Effector CD4-positive, alpha-beta T cell (primary cell): ENCODE results near the gene CDK14.
"Not testable (repeated sequence)": the region's sequence is repeated elsewhere in the genome, so short reads cannot be mapped to it uniquely, and the experiment has no call there.

Source experiments
- DNase-seq: peaks from one replicate; pipeline ENCODE4 v3.0.0-alpha.2; 2020

The CDK14 gene

DNA sequence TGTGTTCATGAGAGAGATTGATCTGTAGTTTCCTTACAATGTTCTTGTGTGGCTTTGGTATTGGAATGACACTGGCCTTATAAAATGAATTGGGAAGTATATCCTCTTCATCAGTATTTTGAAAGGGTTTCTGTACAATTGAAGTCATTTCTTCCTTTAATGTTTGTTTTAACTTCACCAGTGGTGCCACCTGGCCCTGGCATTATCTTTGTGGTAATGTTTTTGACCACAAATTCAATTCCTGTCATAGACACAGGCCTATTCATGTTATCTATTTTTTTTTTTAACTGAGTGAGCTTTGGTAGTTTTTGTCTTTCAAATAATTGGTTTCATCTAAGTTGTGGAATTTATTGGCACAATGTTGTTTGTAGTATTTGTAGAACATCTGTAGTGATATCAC, 127.7 kb downstream of the CDK14 start:
- no peak for DNase-seq

DNA sequence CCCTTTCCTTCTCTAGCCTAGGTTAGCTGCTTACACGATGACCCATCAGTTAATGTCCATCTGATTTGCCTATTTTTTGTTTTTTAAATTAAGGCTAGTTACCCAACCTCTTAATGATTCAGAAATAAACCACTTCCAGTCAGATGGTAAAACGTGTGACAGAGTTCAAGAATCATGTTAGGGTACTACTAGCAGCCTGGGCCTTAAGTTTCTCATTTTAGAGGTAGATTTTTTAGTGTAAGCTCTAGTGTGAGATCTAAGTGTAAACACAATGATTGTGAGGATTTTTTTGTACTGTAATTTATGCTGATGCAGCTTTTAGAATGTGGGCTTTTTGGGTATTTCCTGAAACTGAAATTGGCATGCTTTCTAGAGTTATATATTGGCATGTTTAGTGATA, 130.0 kb downstream of the CDK14 start:
- no peak for DNase-seq

DNA sequence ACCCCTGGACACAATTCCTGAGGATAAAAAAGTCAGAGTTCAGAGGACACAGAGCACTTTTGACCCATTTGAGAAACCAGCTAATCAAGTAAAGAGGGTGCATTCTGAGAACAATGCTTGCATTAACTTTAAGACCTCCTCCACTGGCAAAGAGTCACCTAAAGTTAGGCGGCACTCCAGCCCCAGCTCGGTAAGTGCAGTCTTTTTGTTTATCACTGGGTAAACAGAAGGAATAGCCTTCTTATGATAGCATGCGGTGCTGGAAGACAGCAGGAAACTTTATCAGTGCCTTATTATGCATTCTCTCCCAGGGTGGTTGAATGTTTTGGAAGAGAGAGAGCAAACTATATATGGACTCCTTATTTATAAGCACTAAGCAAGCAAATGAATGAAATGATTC, 130.5 kb downstream of the CDK14 start:
- no peak for DNase-seq

DNA sequence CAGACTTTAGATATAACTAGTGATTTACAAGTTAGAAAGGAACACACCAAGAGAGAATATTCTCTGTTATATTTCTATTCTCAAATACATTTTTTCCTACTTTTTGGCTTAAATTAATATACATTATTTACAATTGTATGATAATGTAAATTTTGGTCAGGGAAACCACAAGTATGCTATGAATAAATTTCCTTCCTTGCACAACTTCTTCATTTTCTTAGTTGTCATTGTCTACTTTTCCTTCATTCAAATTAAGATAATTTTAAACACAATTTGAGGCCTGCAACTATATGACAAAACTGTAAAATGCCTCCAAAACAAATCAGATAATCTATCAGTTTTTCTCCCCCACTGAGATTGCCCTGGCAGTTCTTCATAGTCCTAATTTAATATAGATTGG, 131.3 kb downstream of the CDK14 start:
- DNase-seq = no peak

DNA sequence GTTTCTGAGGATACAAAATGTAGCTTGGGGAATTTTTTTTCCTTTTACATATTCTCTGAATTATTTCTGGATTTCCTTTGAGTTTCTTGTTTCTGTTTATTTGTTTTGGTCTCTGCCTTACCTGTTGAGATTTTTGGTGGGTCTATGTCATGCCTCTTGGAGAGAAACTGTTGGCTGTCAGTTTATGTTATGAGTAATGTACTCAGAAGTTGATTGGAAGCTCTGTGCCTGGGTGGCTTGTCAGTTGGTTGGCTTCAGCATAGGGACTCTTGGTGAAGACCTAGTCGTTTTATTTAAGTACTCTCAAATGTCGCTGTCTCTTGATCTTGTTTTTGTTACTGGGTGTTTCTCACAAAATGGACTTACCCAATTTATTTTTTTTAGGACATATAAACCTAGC, 132.4 kb downstream of the CDK14 start:
- no peak for DNase-seq

DNA sequence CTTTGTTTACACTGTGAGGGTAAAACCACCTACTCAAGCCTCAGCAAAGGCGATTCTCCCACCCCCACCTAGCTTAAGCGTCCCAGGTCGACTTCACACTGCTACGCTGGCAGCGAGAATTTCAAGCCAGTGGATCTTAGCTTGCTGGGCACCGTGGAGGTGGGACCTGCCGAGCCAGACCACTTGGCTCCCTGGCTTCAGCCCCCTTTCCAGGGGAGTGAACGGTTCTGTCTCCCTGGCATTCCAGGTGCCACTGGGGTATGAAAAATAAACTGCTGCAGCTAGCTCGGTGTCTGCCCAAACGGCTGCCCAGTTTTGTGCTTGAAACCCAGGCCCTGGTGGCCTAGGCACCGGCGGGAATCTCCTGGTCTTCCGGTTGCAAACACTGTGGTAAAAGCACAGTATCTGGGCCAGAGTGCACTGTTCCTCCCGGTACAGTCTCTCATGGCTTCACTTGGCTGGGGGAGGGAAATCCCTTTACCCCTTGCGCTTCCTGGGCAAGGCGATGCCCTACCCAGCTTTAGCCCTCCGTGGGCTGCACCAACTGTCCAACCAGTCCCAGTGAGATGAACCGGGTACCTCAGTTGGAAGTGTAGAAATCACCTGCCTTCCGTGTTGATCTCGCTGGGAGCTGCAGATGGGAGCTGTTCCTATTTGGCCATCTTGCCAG, 139.6 kb downstream of the CDK14 start:
- not testable (repeated sequence) for DNase-seq

DNA sequence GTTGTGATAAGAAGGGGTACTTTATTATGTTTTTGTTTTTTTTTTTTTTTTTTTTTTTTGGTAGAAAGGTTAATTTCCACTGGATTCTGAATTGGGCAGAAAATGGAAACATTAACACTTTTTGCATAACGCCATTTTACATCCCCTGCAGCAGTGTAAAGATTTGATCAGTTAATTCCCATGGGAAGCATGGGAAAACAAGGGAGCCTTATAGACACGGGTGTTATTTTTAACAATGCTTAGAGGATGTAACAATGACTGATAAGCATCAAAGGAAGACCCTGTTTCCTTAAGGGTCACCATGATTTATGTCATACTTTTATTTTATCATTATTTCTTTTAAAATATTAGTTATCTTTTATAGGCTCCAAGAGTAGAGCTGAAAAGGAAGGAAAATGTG, 140.2 kb downstream of the CDK14 start:
- DNase-seq = no peak

DNA sequence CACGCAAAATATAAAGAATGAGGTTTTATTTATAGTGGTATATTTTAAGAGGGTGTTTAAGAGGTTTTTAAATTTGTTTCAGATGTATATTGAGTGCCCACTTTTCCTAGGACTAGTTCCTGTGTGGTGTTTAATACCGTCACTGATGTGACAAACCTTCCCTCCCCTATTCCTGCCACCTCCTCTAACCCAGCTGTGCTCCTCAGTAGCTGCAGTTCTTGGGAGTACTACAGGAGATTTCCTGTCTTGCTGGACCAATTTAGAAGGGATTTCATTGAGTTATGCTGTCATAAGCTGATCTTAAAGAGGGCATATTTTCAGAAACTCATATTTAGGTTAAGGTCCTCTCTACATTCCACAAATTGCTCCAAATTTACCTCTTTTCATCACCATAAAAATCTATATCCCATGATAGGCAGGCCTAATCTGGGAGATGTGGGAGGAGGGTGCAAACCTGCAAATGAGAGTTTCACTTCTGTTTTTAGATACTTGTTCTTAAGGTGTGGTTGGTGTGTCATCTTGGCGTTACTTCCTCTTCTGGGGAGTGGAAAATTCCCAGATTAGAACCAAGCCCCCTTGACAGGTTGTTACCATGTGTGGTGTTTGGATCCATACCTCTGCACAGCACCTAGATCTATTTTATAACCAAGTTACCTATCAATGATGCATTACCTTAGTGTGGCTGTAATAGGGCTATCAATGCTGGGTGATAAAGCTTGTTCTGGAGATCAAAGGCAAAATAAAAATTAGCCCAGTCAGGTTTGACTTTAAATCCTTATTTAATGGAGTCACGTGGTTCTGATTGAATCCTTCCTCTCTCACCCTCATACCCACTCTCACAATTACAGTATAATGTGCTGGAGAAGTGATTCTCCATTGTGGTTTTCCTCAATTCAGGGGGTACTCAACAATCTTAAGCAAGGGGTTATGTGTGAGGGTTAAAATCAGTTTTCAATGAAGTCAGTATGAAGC, 141.1 kb downstream of the CDK14 start:
- DNase-seq = no peak

DNA sequence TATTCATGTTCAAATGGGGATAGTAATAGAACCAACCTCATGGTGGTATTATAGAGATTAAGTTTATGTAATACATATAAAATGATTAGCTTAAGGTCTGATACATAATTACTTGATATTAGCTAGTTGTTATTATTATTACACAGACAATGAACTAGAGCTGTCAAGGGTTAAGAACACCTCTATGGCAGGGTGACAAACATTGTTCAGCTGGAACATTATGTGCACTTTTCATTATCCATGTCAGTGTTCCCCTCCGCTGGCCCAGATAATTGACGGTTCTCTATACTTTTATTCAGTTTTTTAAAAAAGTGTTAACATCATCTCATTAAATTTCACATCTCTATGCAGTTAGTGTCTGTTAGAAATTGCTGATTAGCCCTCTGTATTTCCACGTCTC, 142.1 kb downstream of the CDK14 start:
- DNase-seq = no peak

DNA sequence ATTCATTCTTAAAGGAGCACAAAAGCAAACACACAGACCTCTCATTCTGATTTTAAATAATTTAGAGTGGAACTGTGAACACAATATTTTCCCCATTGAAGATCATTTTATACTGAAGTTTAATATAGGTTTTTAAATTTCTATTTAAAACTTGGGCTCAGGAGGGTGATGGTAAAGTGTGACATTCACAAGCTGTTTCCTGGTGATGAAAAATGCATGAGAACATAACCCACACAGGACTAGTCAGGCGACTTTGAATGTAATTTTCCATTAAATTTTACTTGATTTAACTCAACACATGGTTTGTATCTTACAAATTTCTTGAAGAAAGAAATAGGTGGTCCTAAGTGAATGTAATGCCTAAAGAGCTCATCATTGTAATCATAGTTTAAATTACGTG, 143.6 kb downstream of the CDK14 start:
- no peak for DNase-seq

DNA sequence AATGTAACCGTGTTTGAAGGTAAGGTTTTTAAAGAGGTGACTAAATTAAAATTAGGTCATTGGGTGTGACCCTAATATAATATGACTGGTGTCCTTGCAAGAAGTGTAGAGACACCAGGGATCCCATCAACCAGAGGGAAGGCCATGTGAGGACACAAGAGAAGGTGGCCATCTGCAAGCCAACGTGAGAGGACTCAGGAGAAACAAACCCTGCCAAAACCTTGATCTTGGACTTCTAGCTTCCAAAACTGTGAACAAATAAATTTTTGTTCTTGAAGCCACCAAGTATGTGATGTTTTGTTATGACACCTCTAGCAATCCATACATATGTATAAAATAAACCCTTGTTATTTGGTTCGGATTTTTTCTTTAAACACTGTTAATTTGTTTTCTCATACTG, 144.3 kb downstream of the CDK14 start:
- DNase-seq = no peak

DNA sequence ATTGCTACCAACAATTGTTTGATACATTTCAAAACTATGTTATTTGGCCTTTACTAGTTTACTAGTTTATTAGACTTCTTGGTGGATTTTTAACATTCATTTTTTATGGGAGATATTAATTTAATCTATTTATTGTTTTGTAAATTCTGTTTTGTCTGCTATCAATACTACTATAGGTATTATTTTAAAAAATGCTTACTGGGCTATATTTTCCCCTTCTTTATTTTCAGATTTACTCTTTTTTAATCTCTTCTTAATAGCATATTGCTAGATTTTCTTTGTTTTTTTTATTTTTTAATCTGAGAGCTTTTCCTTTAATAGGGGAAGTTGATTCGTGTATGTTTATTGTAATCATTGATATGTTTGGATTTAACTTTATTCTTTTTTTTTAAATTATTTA, 147.5 kb downstream of the CDK14 start:
- DNase-seq = no peak

DNA sequence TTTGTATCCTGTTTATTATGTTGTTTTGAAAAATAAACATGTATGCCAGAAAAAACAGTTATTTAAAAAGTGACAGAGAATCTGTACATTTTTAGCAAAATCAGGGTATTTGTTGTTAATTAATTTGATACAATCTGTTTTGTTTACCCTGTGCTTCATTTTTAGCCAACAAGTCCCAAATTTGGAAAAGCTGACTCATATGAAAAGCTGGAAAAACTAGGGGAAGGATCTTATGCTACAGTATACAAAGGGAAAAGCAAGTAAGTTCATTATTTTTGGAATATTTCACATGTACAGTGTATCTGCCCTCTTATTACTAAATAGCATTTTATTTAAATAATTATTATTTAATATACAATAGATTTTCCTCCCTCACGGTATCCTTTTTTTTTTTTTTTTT, 151.4 kb downstream of the CDK14 start:
- no peak for DNase-seq

DNA sequence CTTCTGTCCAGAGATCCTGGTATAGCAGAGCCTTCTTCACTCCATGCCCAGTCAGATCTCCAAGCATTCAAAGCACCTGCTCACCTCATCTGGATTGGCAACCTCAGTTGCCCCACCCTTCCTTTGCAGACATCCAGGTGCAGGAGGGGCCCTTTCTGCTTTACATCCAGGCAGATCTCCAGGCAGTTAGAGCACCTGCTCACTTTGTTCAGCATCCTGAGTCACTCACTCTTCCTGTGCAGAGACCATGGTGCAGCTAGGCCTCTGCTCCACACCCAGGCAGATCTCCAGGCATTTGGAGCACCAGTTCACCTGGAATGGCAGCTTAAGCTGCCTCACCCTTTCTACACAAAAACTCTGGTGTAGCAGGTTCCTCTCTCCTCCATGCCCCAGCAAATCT, 153.1 kb downstream of the CDK14 start:
- DNase-seq = no peak

DNA sequence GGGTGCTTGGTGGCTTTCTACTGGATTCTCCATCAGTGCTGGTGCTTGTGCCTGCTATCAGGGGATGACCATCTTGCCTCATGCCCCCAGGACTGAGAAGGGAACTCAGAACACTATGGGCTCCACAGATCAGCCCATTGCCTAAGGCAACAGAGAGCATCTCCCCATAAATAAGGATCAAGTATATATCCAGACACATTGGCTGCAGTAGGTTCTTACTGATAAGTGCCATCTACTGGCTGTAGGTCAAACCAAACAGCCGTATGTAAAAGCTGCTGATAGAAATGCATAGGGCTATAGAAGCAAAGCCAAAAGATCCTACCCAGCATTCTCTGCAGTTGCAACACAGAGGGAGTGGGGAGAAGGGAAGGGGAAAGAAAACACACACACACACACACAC, 153.7 kb downstream of the CDK14 start:
- no peak for DNase-seq

DNA sequence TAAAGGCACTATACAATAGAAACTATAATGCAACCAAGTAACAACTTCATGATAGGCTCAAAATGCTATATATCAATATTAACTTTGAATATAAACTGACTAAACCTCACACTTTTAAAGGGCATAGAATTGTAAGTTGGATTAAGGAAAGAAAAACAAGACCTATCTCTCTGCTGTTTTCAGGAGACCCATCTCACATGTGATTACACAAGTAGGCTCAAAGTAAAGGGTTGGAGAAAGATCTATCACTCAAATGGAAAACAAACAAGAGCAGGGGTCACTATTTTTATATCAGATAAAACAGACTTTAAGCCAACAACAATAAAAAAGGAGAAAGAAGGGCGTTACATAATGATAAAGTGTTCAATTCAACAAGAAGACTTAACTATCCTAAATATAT, 155.5 kb downstream of the CDK14 start:
- no peak for DNase-seq

DNA sequence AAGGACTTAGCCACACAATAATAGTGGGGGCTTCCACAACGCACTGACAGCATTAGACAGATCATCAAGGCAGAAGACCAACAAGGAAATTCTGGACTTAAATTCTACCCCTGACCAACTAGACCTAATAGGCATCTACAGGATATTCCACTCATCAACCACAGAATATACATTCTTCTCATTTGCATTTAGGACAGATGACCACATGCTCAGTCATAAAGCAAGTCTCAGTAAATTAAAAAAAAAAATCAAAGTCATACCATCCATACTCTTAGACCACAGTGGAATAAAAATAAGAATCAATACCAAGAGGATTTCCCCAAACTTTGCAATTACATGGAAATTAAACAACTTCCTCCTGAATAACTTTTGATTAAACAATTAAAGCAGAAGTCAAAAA, 155.9 kb downstream of the CDK14 start:
- no peak for DNase-seq

DNA sequence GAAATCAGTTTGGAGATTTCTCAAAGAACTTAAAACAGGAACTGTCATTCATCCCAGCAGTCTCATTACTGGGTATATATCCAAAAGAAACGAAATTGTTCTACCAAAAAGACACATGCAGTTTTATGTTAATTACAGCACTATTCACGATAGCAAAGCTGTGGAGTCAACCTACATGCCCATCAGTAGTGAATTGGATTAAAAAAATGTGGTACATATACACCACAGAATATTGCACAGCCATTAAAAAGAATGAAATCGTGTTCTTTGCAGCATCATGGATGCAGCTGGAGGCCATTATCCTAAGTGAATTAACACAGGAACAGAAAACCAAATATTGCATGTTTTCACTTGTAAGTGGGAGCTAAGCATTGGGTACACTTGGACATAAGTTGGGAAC, 158.9 kb downstream of the CDK14 start:
- DNase-seq = no peak

DNA sequence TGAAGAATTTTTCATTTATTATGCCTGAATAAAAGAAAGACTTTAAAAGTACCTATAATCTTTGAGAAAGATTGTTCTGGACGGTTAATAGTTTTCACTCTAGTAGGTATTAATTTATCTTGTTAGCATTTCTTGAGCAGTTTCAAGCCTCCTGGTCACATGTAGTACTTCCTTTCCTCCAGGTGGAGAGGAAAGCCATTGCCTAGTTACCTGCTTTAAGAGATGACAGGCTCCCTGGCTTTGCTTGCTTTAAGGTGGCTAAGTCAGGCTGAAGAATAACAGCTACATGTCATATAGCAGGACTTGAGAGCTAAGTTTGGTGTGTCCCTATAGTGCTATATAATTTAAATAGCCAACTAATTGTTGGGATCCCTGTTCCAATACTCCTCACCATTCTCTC, 160.2 kb downstream of the CDK14 start:
- DNase-seq = no peak

DNA sequence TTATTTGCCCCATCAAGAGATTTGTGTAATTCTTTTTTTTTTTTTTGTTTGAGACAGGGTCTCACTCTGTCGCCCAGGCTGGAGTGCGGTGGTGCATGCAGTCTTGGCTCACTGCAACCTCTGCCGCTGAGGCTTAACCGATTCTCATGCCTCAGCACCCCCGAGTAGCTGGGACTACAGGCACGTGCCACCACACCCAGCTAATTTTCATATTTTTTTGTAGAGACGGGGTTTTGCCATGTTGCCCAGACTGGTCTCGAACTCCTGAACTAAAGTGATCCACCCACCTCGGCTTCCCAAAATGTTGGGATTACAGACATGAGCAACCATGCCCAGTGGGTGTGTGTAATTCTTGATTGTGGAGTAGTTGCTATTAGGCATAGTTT, 161.4 kb downstream of the CDK14 start:
- not testable (repeated sequence) for DNase-seq

DNA sequence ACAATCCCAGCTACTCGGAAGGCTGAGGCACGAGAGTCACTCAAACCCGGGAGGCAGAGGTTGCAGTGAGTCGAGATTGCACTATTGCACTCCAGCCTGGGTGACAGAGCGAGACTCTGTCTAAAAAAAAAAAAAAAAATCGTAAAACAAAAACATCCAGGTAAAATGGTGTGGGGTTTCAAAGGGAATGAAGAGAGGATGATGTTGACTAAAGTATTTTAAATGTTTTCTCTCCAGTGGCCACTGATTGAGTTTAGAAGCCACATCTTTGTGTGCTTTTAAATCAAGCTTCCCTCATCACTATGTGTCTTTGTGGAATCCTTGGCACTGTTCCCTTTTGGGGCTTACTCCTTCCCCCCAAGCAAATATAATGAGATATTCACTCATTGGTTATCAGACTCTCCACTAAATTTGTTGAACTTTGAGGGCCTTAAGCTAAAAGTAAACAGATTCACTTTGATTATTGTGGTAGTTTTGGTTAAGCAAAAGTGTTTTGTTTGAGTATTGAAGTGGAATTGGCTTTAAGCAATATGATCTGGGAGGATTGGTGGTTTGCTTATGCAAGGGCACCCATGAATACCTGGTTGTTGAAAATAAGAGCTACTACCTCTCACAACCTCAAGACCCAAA, 162.9 kb downstream of the CDK14 start:
- DNase-seq = no peak

DNA sequence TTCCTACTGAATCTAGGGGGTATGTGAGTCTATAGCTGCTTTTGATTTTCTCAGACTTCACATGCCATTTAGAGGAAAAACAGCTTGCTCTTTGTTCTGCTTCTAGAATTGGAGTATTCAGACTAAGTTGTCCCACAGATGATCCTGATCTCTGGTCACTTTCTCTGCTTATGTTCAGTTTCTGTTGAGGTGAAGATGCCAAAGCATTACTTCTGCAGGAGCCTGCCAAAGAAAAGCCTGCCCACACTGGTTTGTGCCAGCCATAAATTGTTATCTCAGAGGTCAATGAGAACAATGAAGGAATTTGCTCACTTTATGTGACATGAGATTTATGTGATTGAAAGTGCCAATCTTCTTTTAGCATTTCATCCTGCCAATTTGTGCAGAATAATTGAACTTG, 163.6 kb downstream of the CDK14 start:
- no peak for DNase-seq

DNA sequence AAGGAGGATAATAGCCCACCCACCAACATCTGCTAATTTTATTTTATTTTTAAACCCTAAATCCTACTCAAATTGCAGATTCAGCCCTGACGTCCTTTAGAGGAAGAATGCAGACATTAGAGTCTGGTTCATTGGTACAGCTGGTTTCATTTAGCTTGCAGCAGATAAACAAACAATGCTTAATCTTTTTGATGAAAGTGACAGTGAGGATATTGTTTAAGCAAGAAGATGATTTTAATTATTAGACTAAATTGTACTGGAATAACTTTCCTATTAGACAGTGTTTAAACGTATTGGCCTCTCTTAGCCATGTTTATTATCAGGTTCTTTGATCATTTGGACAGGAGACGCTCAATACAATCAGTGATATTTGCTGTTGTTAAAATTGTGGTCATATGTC, 164.8 kb downstream of the CDK14 start:
- DNase-seq = no peak

DNA sequence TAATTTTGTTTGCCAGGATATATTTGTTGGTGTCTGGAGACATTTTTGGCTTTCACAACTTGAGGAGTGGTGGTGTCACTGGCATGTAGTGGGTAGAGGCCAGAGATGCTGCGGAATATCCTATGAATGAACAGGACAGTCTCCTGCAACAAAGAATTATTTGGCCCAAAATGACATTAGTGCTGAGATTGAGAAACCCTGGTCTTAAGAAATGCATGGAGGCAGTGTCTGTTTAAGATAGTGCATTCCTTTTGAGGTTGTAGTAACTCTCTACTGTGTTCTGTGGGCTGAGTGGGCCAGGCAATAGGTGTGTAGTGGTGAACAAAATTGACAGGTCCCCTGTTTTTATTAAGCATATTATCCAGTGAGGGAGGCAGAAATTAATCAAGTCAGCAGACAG, 165.5 kb downstream of the CDK14 start:
- no peak for DNase-seq
